Thyroid gland (tissue), 4 donors: ENCODE results near the gene SERPINA12. TPM values are rescaled to one million over a fixed set of nuclear protein-coding genes. Genes with fewer than 3 reads are reported as not detected.

ENCODE experiments used
- DNase-seq, 2 donors: peaks; one replicate each; pipeline ENCODE4 v3.0.0-alpha.2; 2019
- H3K27ac ChIP-seq, 3 donors: fragments of 200-600 bp; sonication (generic); 1 replicate in 2 of 3; 2 replicates in 1 of 3; pipeline ENCODE4 v1.5.1; 2016 to 2019; ENCODE audit warnings: mild to moderate bottlenecking in 1 of 3, moderate library complexity in 1 of 3
- H3K27me3 ChIP-seq: fragments of 200-600 bp; sonication (generic); one replicate; pipeline ENCODE4 v1.5.1; 2019
- H3K36me3 ChIP-seq, 2 donors: fragments of 200-600 bp; sonication (generic); one replicate each; pipeline ENCODE4 v1.5.1; 2016 to 2019
- H3K4me1 ChIP-seq, 2 donors: fragments of 200-600 bp; sonication (generic); one replicate each; pipeline ENCODE4 v1.5.1; 2017 to 2019
- H3K4me3 ChIP-seq, 3 donors: fragments of 200-600 bp; sonication (generic); replicated peaks in 1 of 3; 1 replicate in 2 of 3; 2 replicates in 1 of 3; pipeline ENCODE4 v1.5.1; 2016; ENCODE audit warnings: mild to moderate bottlenecking in 1 of 3
- H3K9me3 ChIP-seq: fragments of 200-600 bp; sonication (generic); one replicate; pipeline ENCODE4 v1.5.1; 2017
- POLR2A ChIP-seq, 2 donors: fragments of 450-650 bp; IDR thresholded peaks; one replicate each; pipeline ENCODE4 v1.6.1; 2017; ENCODE audit warnings: antibody characterized with exemption in 2 of 2, mild to moderate bottlenecking in 2 of 2, moderate library complexity in 1 of 2
- WGBS, 2 donors: methylation state at CpG; one replicate each; pipeline ENCODE4 v1.1.5; 2017; 5-methylcytosine and 5-hydroxymethylcytosine counted together
- intact Hi-C: fragments of 100-400 bp; cut with DNase I; formaldehyde crosslinking; loops from one replicate; pipeline ENCODE4 v1.15.1; 2023
- total RNA-seq, 4 donors: library from RNA; depleted of rRNA; stranded (reverse); fragments of >200 nt; gene quantifications; one replicate each; pipeline ENCODE4 v1.2.3, GENCODE V29; 2016
- TF ChIP-seq, protein P1 (sequence below), 6 experiments: fragments of 200-600 bp in 3 of 6; fragments of 450-650 bp in 3 of 6; sonication (generic) in 3 of 6; IDR thresholded peaks; one replicate each; pipeline ENCODE4 v1.5.1; 2016 to 2019; ENCODE audit warnings: antibody characterized with exemption in 6 of 6, mild to moderate bottlenecking in 2 of 6, inconsistent platforms in 1 of 6, moderate library complexity in 1 of 6

The SERPINA12 gene
- total RNA-seq, 4 donors from 2014 or later = not detected

DNA sequence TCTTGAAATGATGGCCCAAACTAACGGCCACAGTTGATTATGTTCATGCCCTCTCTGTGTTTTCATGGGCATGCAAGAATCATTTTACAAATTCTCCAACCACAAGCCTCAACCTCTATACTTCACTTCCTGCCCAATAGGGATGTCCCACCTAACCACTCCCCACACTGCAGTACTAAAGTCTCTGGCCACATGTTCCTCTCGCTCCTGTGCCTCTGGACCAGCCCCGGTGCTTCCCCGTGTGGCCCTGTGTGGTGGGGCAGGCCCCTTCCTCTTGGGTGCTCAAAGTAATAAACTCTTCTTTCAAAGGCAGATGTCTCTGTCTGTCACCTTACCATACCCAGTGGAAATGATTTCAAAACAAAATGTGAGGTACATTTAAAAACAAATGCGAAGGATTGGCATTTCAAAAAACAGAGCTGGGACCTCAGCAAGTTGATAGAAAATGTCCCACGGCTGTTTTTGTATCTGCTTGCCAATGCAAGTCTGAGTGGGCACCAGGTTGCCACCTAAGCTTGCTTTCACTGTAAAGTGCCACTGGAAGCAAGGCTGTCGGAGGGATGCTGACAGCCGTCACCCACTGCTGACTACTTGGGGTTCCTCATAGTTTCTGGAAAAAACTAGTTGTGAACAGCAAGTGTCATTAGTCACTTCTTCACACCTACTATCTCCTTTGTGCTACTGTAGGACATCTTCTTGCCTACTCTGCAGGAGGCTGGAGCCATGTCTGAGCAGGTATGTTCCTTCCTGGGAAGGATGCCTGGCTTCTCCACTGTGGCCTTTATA, 48.4 kb downstream of the SERPINA12 start:
- no peak for DNase-seq
- Histone ChIP-seq H3K36me3 (no peaks in the 10 kb centered on the region), H3K4me1 (no peaks in the 10 kb centered on the region), H3K4me3 (no peak overlapping the region), H3K27ac (no peak overlapping the region), H3K27me3 (no peaks in the 10 kb centered on the region), H3K9me3 (no peaks in the 10 kb centered on the region)
- intact Hi-C loops = no loop called here
- no peak for TF ChIP-seq POLR2A (IDR thresholded peaks at IDR 0.05)
- TF ChIP-seq, protein P1, sequence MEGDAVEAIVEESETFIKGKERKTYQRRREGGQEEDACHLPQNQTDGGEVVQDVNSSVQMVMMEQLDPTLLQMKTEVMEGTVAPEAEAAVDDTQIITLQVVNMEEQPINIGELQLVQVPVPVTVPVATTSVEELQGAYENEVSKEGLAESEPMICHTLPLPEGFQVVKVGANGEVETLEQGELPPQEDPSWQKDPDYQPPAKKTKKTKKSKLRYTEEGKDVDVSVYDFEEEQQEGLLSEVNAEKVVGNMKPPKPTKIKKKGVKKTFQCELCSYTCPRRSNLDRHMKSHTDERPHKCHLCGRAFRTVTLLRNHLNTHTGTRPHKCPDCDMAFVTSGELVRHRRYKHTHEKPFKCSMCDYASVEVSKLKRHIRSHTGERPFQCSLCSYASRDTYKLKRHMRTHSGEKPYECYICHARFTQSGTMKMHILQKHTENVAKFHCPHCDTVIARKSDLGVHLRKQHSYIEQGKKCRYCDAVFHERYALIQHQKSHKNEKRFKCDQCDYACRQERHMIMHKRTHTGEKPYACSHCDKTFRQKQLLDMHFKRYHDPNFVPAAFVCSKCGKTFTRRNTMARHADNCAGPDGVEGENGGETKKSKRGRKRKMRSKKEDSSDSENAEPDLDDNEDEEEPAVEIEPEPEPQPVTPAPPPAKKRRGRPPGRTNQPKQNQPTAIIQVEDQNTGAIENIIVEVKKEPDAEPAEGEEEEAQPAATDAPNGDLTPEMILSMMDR (IDR thresholded peaks at IDR 0.05) = no peak
- WGBS, 2 donors = 74 to 87% methylated on average over 8 of the region's 8 CpGs

DNA sequence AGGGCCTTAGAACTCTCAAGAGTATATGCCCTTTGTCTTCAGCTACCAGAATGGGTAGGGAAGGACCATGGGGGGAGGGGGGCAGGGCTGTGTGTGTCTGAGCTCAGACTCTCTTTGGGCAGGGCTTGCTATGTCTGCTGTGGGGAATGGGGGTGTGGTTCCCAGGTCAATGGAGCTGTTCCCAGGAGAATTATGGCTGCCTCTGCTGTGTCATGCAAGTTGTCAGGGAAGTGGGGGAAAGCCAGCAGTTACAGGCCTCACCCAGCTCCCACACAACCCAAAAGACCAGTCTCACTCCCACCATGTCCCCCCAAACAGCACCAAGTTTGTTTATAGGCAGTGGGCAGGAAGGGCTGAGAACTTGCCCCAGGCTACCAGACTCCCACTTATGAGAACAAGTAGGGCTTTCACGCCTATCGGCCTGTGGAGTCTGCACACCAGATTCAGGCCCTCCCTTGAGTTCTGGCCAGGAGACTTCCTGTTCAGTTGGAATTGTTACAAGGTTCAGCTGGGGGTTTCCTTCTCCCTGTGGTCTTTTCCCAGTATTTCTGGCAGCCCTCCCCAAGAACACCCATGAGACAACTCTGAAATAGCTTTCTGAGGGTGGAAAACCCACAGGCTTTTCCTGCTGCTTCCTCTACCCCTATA, 50.6 kb downstream of the SERPINA12 start:
- no peak overlapping the region for H3K27ac ChIP-seq
- no peaks in the 10 kb centered on the region for H3K4me1 ChIP-seq
- H3K27me3 ChIP-seq = no peaks in the 10 kb centered on the region
- 59 to 73% methylated on average over 2 of the region's 2 CpGs for WGBS, 2 donors
- no peaks in the 10 kb centered on the region for H3K9me3 ChIP-seq
- H3K4me3 ChIP-seq = no peak overlapping the region
- DNase-seq = no peak
- intact Hi-C loops = no loop called here
- no peaks in the 10 kb centered on the region for H3K36me3 ChIP-seq
- TF ChIP-seq, protein P1 (IDR thresholded peaks at IDR 0.05) = no peak
- TF ChIP-seq POLR2A (IDR thresholded peaks at IDR 0.05) = no peak

DNA sequence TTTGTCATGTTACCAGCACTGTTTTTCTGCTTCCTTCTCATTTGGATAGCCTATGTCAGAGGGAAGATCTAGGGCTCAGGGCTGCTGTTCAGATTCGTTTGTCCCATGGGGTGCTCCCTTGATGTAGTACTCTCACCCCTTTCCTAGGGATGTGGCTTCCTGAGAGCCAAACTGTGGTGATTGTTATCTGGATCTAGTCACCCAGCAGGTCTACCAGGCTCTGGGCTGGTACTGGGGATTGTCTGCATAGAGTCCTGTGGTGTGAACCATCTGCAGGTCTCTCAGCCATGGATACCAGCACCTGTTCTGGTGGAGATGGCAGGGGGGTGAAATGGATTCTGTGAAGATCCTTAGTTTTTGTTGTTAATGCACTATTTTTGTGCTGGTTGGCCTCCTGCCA, 51.2 kb downstream of the SERPINA12 start:
- no peak for DNase-seq
- TF ChIP-seq, protein P1 (IDR thresholded peaks at IDR 0.05) = no peak
- TF ChIP-seq POLR2A (IDR thresholded peaks at IDR 0.05) = no peak
- WGBS, 2 donors = 62 to 64% methylated on average over 1 of the region's 1 CpG

DNA sequence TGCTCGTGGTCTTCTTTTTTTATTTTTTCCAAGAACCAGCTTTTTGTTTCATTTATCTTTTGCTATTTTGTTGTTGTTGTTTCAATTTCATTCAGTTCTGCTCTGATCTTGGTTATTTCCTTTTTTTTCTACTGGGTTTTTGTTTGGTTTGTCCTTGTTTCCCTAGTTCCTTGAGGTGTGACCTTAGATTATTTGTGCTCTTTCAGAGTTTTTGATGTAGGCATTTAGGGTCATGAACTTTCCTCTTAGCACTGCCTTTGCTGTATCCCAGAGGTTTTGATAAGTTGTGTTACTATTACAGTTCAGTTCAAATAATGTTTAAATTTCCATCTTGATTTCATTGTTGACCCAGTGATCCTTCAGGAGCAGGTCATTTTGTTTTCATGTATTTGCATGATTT, 53.3 kb downstream of the SERPINA12 start:
- intact Hi-C loops = no loop called here
- Histone ChIP-seq H3K4me1 (no peaks in the 10 kb centered on the region), H3K27me3 (no peaks in the 10 kb centered on the region), H3K9me3 (no peaks in the 10 kb centered on the region), H3K36me3 (no peaks in the 10 kb centered on the region), H3K4me3 (no peak overlapping the region), H3K27ac (no peak overlapping the region)
- DNase-seq = no peak
- WGBS, 2 donors = 18 to 32% methylated on average over 1 of the region's 1 CpG
- TF ChIP-seq, protein P1 (IDR thresholded peaks at IDR 0.05) = no peak
- TF ChIP-seq POLR2A (IDR thresholded peaks at IDR 0.05) = no peak

More for the DNA sequence above, 51.2 kb downstream of the SERPINA12 start:
- intact Hi-C loops = no loop called here
- Histone ChIP-seq H3K36me3 (no peaks in the 10 kb centered on the region), H3K9me3 (no peaks in the 10 kb centered on the region), H3K27me3 (no peaks in the 10 kb centered on the region), H3K4me3 (no peak overlapping the region), H3K27ac (no peak overlapping the region), H3K4me1 (no peaks in the 10 kb centered on the region)

DNA sequence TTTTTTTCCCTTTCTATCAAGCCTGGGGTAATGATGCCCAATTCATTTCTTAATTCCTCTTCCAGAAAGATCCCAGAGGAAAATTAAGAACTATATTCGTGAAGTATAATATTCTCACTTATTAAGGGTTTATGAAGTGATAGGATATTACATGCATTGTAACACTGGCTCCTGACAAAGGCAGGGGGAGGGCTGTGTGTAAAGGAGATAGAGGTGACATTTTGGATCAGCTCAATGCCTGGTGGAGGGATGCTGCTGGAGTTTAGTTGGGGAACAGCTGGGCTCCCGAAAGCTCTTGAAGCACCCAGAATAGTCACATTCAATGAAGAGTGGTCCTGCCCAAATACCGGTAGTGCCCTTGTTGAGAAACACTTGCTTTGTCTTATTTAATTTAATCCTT, 57.4 kb downstream of the SERPINA12 start:
- Histone ChIP-seq H3K36me3 (no peaks in the 10 kb centered on the region), H3K4me3 (no peak overlapping the region), H3K4me1 (no peaks in the 10 kb centered on the region), H3K27ac (no peak overlapping the region), H3K9me3 (no peaks in the 10 kb centered on the region), H3K27me3 (no peaks in the 10 kb centered on the region)
- intact Hi-C loops = no loop called here
- DNase-seq = no peak
- TF ChIP-seq, protein P1 (IDR thresholded peaks at IDR 0.05) = no peak
- TF ChIP-seq POLR2A (IDR thresholded peaks at IDR 0.05) = no peak
- 53% methylated on average over 3 of the region's 3 CpGs for WGBS, 2 donors
